Mesodermal cell (in vitro differentiated cells): ENCODE measurements around the gene NOL4L.
A peak's percentile ranks its signal among the peaks of the same experiment; 100 is the strongest.

Source experiments
- H3K27ac ChIP-seq: 2 replicates; pipeline ENCODE4 v1.7.0; 2013; ENCODE audit warnings: mild to moderate bottlenecking, low read depth, low read length, moderate library complexity; ENCODE audit not compliant: severe bottlenecking
- H3K36me3 ChIP-seq: 2 replicates; pipeline ENCODE4 v1.7.1; 2013; ENCODE audit warnings: mild to moderate bottlenecking, low read length, moderate library complexity; ENCODE audit not compliant: control insufficient read depth, insufficient read depth
- H3K4me1 ChIP-seq: one replicate; pipeline ENCODE4 v1.7.1; 2013; ENCODE audit warnings: mild to moderate bottlenecking, low read length; ENCODE audit not compliant: insufficient read depth, control insufficient read depth, poor library complexity, severe bottlenecking
- H3K4me3 ChIP-seq: 2 replicates; pipeline ENCODE4 v1.7.0; 2013; ENCODE audit warnings: low read length, control low read depth, mild to moderate bottlenecking; ENCODE audit not compliant: insufficient read depth, poor library complexity, severe bottlenecking; ENCODE audit errors: extremely low read depth
- H3K9me3 ChIP-seq: 2 replicates; pipeline ENCODE4 v1.7.1; 2013; ENCODE audit warnings: mild to moderate bottlenecking, low read length, moderate library complexity; ENCODE audit not compliant: control insufficient read depth
- WGBS, 2 experiments: methylation state at CpG; one replicate each; pipeline ENCODE4 v1.1.5; 2013; ENCODE audit warnings: missing lambda C conversion rate in 2 of 2; ENCODE audit not compliant: insufficient coverage in 2 of 2; 5-methylcytosine and 5-hydroxymethylcytosine counted together

Gene NOL4L

GRCh38 chr20:32538526-32538939, 46.6 kb downstream of the NOL4L start:
- peak overlapping the region; percentile 57 for H3K27ac ChIP-seq
- H3K4me1 ChIP-seq, result peaks cover 47% of the 10 kb centered on the region

GRCh38 chr20:32537657-32538525, 47.2 kb downstream of the NOL4L start:
- peaks cover 47% of the 10 kb centered on the region for H3K4me1 ChIP-seq
- no peak overlapping the region for H3K4me3 ChIP-seq
- whole genome bisulfite sequencing, 2 experiments, result 63 to 75% methylated on average over 8 to 9 of the region's 18 CpGs
- no peaks in the 10 kb centered on the region for H3K9me3 ChIP-seq
- H3K27ac ChIP-seq, result no peak overlapping the region
- no peaks in the 10 kb centered on the region for H3K36me3 ChIP-seq

More at GRCh38 chr20:32538526-32538939, 46.6 kb downstream of the NOL4L start:
- WGBS, 2 experiments, result 14 to 16% methylated on average over 11 to 12 of the region's 16 CpGs
- Histone ChIP-seq H3K36me3 (no peaks in the 10 kb centered on the region), H3K9me3 (no peaks in the 10 kb centered on the region), H3K4me3 (no peak overlapping the region)

- Histone ChIP-seq H3K4me3 (peak overlapping the region; percentile 31), H3K4me1 (peaks cover 47% of the 10 kb centered on the region), H3K27ac (no peak overlapping the region)
These were observed 48.1 kb downstream of the NOL4L start for GRCh38 chr20:32536851-32537656.

GRCh38 chr20:32535953-32536823, 48.9 kb downstream of the NOL4L start:
- Histone ChIP-seq H3K4me3 (peak overlapping the region; percentile 31), H3K27ac (no peak overlapping the region), H3K9me3 (no peaks in the 10 kb centered on the region), H3K36me3 (no peaks in the 10 kb centered on the region), H3K4me1 (peaks cover 43% of the 10 kb centered on the region)
- 5 to 7% methylated on average over 16 to 28 of the region's 68 CpGs for WGBS, 2 experiments

More at GRCh38 chr20:32536851-32537656, 48.1 kb downstream of the NOL4L start:
- WGBS, 2 experiments, result 15% methylated on average over 52 to 53 of the region's 62 CpGs
- Histone ChIP-seq H3K36me3 (no peaks in the 10 kb centered on the region), H3K9me3 (no peaks in the 10 kb centered on the region)

GRCh38 chr20:32535316-32535952, 49.7 kb downstream of the NOL4L start:
- H3K4me1 ChIP-seq, result peaks cover 39% of the 10 kb centered on the region
- no peak overlapping the region for H3K27ac ChIP-seq
- 57 to 77% methylated on average over 13 to 17 of the region's 18 CpGs for WGBS, 2 experiments
- no peaks in the 10 kb centered on the region for H3K36me3 ChIP-seq
- no peaks in the 10 kb centered on the region for H3K9me3 ChIP-seq
- H3K4me3 ChIP-seq, result no peak overlapping the region

GRCh38 chr20:32534661-32535240, 50.4 kb downstream of the NOL4L start:
- Histone ChIP-seq H3K4me3 (no peak overlapping the region), H3K4me1 (peaks cover 33% of the 10 kb centered on the region), H3K27ac (no peak overlapping the region), H3K36me3 (no peaks in the 10 kb centered on the region), H3K9me3 (no peaks in the 10 kb centered on the region)
- 10% methylated on average over 2 of the region's 8 CpGs; no CpG with 5 or more reads in 1 of the 2 experiments for WGBS, 2 experiments

- Histone ChIP-seq H3K36me3 (no peaks in the 10 kb centered on the region), H3K27ac (no peak overlapping the region), H3K9me3 (no peaks in the 10 kb centered on the region), H3K4me1 (peaks cover 24% of the 10 kb centered on the region), H3K4me3 (no peak overlapping the region)
- WGBS, 2 experiments, result 82 to 84% methylated on average over 4 to 6 of the region's 6 CpGs
These were observed 51.4 kb downstream of the NOL4L start for GRCh38 chr20:32533732-32534131.

- Histone ChIP-seq H3K4me1 (peaks cover 22% of the 10 kb centered on the region), H3K9me3 (no peaks in the 10 kb centered on the region), H3K36me3 (no peaks in the 10 kb centered on the region), H3K4me3 (no peak overlapping the region), H3K27ac (no peak overlapping the region)
- WGBS, 2 experiments, result 94 to 97% methylated on average over 7 of the region's 7 CpGs
These were observed 52.9 kb downstream of the NOL4L start for GRCh38 chr20:32532246-32532645.

GRCh38 chr20:32528905-32529670, 56.0 kb downstream of the NOL4L start:
- Histone ChIP-seq H3K27ac (peak overlapping the region; percentile 23), H3K4me1 (peaks cover 5% of the 10 kb centered on the region), H3K36me3 (no peaks in the 10 kb centered on the region), H3K9me3 (no peaks in the 10 kb centered on the region), H3K4me3 (no peak overlapping the region)
- 96 to 97% methylated on average over 10 to 12 of the region's 13 CpGs for WGBS, 2 experiments
